HepG2 (cell line): ENCODE results near the gene BCAP29. TPM values are rescaled to one million over a fixed set of nuclear protein-coding genes. Genes with fewer than 3 reads are reported as not detected.

ENCODE experiments used
- ATAC-seq: fragments of 200-7000 bp; cut with Tn5 transposase; 3 replicates; pipeline ENCODE4 v1.9.1; 2020; ENCODE audit warnings: mild to moderate bottlenecking, moderate library complexity
- BruUV-seq: library from RNA; stranded (reverse); fragments of 400-500 nt; replicated peaks from 2 replicates; lab custom pipeline; 2021; lab: Mats Ljungman, UMichigan
- CTCF ChIA-PET: fragments of 300-600 bp; formaldehyde crosslinking; extraction: SDS; loops from one replicate; lab custom pipeline; 2021; ENCODE audit warnings: low total read pairs, inconsistent platforms, low intra/inter-chr PET ratio; lab: Yijun Ruan, JAX
- POLR2A ChIA-PET: fragments of 350-600 bp; sonication (Branson Sonifier 250); formaldehyde crosslinking; loops from one replicate; lab custom pipeline; 2020; ENCODE audit warnings: antibody characterized with exemption, inconsistent platforms; lab: Yijun Ruan, JAX
- DNase-seq: peaks from one replicate; pipeline ENCODE4 v3.0.0-alpha.2; 2015; ENCODE audit warnings: low spot score
- FAIRE-seq: peaks from 3 replicates; lab custom pipeline; 2011; peaks lifted over from hg19 to GRCh38; lab: Jason Lieb, UNC
- H2AFZ ChIP-seq: one replicate; pipeline ENCODE4 v1.6.1; 2011; ENCODE audit warnings: low read length, inconsistent platforms
- H3K27ac ChIP-seq: fragments of 300-600 bp; 3 replicates; pipeline ENCODE4 v1.8.0; 2011; ENCODE audit warnings: mixed run types, mild to moderate bottlenecking, mixed read lengths, low read length, inconsistent platforms; ENCODE audit not compliant: insufficient read depth; ENCODE audit errors: extremely low read length
- H3K27me3 ChIP-seq, 2 experiments: fragments of 200-600 bp in 1 of 2; 2 replicates in 1 of 2; 3 replicates in 1 of 2; pipeline versions ENCODE4 v1.6.0 to v1.8.0; 2011; ENCODE audit warnings: low read length in 2 of 2, mild to moderate bottlenecking in 2 of 2, moderate library complexity in 2 of 2, inconsistent platforms in 1 of 2; ENCODE audit not compliant: insufficient read depth in 2 of 2, control insufficient read depth in 1 of 2
- H3K36me3 ChIP-seq, 2 experiments: fragments of 200-600 bp in 1 of 2; replicated peaks in 1 of 2; 2 replicates in 1 of 2; 3 replicates in 1 of 2; pipeline versions ENCODE4 v1.5.1 to v1.8.0; 2011; ENCODE audit warnings: low read length in 2 of 2, inconsistent platforms in 1 of 2; ENCODE audit not compliant: insufficient read depth in 2 of 2, control insufficient read depth in 1 of 2
- H3K4me1 ChIP-seq: 2 replicates; pipeline ENCODE4 v1.5.1; 2012; ENCODE audit warnings: low read length, inconsistent platforms; ENCODE audit not compliant: insufficient read depth
- H3K4me2 ChIP-seq: 2 replicates; pipeline ENCODE4 v1.6.0; 2011; ENCODE audit warnings: low read depth, low read length, inconsistent platforms
- H3K4me3 ChIP-seq, 3 experiments: fragments of 200-600 bp in 1 of 3; sonication (generic), shearing (Covaris generic) in 1 of 3; replicated peaks in 1 of 3; 2 replicates each; pipeline ENCODE4 v1.5.1; 2011 to 2016; ENCODE audit warnings: low read length in 3 of 3, inconsistent platforms in 2 of 3, low read depth in 2 of 3, mild to moderate bottlenecking in 2 of 3, control low read depth in 1 of 3, mixed read lengths in 1 of 3; ENCODE audit not compliant: insufficient read depth in 1 of 3
- H3K79me2 ChIP-seq: one replicate; pipeline ENCODE4 v1.6.1; 2011; ENCODE audit warnings: low read length, inconsistent platforms; ENCODE audit not compliant: insufficient read depth
- H3K9ac ChIP-seq: 2 replicates; pipeline ENCODE4 v1.6.0; 2011; ENCODE audit warnings: mild to moderate bottlenecking, low read depth, low read length, inconsistent platforms; ENCODE audit not compliant: insufficient read depth
- H3K9me3 ChIP-seq: 2 replicates; pipeline ENCODE4 v1.5.1; 2012; ENCODE audit warnings: mild to moderate bottlenecking, low read length
- H4K20me1 ChIP-seq: 2 replicates; pipeline ENCODE4 v1.6.0; 2011; ENCODE audit warnings: inconsistent platforms, mild to moderate bottlenecking, low read length, moderate library complexity; ENCODE audit not compliant: insufficient read depth
- BHLHE40 ChIP-seq: IDR thresholded peaks from 2 replicates; pipeline ENCODE4 v1.6.1; 2011; ENCODE audit warnings: low read length, improper control_type of control experiment
- IRF2 ChIP-seq: IDR thresholded peaks from 2 replicates; pipeline ENCODE4 v1.6.1; 2018; ENCODE audit warnings: missing genetic modification reagents, missing compliant biosample characterization
- MATR3 ChIP-seq: sonication (generic); formaldehyde crosslinking; IDR thresholded peaks from 2 replicates; pipeline ENCODE4 v1.4.0; 2020; ENCODE audit warnings: missing genetic modification reagents
- NR2F1 ChIP-seq, 2 experiments: fragments of 450-650 bp in 1 of 2; formaldehyde crosslinking in 1 of 2; IDR thresholded peaks; 2 replicates each; pipeline versions ENCODE4 v1.5.0 to v1.6.1; 2016 to 2020; ENCODE audit warnings: mild to moderate bottlenecking in 1 of 2, missing compliant biosample characterization in 1 of 2, missing genetic modification reagents in 1 of 2, moderate library complexity in 1 of 2
- ZNF10 ChIP-seq: sonication (generic); formaldehyde crosslinking; IDR thresholded peaks from 2 replicates; pipeline ENCODE4 v1.4.0; 2020; ENCODE audit warnings: mild to moderate bottlenecking, low read depth, missing genetic modification reagents, borderline replicate concordance
- ZNF652 ChIP-seq: IDR thresholded peaks from 2 replicates; pipeline ENCODE4 v1.6.1; 2016; ENCODE audit warnings: low read depth, borderline replicate concordance
- ZNF792 ChIP-seq: IDR thresholded peaks from 2 replicates; pipeline ENCODE4 v1.6.1; 2016
- WGBS: methylation state at CpG from one replicate; pipeline ENCODE4 v1.1.6; 2017; ENCODE audit warnings: low lambda C conversion rate; 5-methylcytosine and 5-hydroxymethylcytosine counted together
- in situ Hi-C: cut with HindIII; loops from 2 replicates; pipeline ENCODE4 v1.10.0; 2017; ENCODE audit warnings: low pct_unique_long_range_greater_than_20kb; ENCODE audit not compliant: extremely low pct_ligation_motif_present
- intact Hi-C: fragments of 100-400 bp; cut with micrococcal nuclease; formaldehyde crosslinking; loops from one replicate; pipeline ENCODE4 v1.10.0; 2022; ENCODE audit not compliant: unreplicated experiment
- polyA plus RNA-seq, 8 experiments: library from polyadenylated mRNA; depleted of rRNA in 3 of 8; stranded (reverse) in 7 of 8; unstranded in 1 of 8; fragments of >200 nt; fragmentation: Illumina TruSeq in 4 of 8; extraction: Trizol in 4 of 8; gene quantifications; 2 replicates each; pipeline versions ENCODE4 v1.2.1 to v1.2.3, GENCODE V29; 2011 to 2016; ENCODE audit warnings: low read depth in 4 of 8, missing spikeins in 1 of 8, mixed read lengths in 1 of 8; ENCODE audit not compliant: insufficient read depth in 1 of 8
- total RNA-seq, 5 experiments: library from RNA; depleted of rRNA; stranded (reverse); fragments of >200 nt; fragmentation: Illumina TruSeq; extraction: Trizol; gene quantifications; 2 replicates each; pipeline ENCODE4 v1.2.3, GENCODE V29; 2016; ENCODE audit warnings: low read depth in 1 of 5
- TF ChIP-seq, protein P1 (sequence below): sonication (generic); formaldehyde crosslinking; IDR thresholded peaks from 2 replicates; pipeline ENCODE4 v1.8.0; 2022; ENCODE audit warnings: mild to moderate bottlenecking, missing genetic modification reagents, moderate library complexity
- TF ChIP-seq, protein P2 (sequence below): IDR thresholded peaks from 2 replicates; pipeline ENCODE4 v1.6.1; 2012; ENCODE audit warnings: inconsistent platforms

Gene BCAP29
- total and polyA plus RNA-seq, 2 of the 13 experiments (the other 11 are each of a cell fraction or from before 2014, with no cell fraction given), result 15.3 to 35.6 TPM

DNA sequence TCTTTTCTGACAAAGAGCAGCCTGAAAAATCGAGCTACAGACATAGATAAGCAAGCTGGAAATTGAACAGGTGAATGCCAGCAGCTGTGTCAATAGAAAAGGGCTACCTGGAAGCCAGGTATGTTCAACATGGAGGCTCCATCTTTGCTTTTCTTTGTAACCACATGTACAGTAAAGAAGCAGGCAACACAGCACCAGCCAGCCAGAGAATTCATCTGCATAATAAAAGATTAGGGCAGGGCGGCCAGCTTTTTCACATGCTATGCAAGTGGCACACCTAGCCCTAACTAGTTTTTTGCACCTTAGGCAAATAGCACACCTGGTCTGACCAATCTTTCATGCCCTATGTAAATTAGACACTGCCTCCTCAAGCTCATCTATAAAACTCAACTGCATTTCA is 42.0 kb upstream of the BCAP29 start:
- CTCF ChIA-PET, result no interaction called here
- Histone ChIP-seq H3K4me3 (no peak overlapping the region), H3K4me1 (peaks cover 6% of the 10 kb centered on the region; the same call in 1 of the 2 replicates), H3K9ac (no peak overlapping the region), H3K4me2 (no peak overlapping the region), H3K27me3 (no peaks in the 10 kb centered on the region), H3K9me3 (no peaks in the 10 kb centered on the region), H3K27ac (no peak overlapping the region), H3K79me2 (no peaks in the 10 kb centered on the region), H4K20me1 (no peaks in the 10 kb centered on the region), H2AFZ (no peak overlapping the region), H3K36me3 (peaks cover 2 to 9% of the 10 kb centered on the region in 2 experiments; a peak in 2 of 5 replicates)
- DNase-seq (no peak), ATAC-seq (no peak), FAIRE-seq (no peak)
- TF ChIP-seq ZNF10 (CRISPR knock-in tag) (no peak), NR2F1 (CRISPR knock-in tag; IDR thresholded peaks at IDR 0.05) (no peak), ZNF792 (no peak), BHLHE40 (no peak), IRF2 (CRISPR knock-in tag) (no peak), ZNF652 (CRISPR knock-in tag) (no peak), MATR3 (CRISPR knock-in tag) (no peak)
- TF ChIP-seq, protein P1, sequence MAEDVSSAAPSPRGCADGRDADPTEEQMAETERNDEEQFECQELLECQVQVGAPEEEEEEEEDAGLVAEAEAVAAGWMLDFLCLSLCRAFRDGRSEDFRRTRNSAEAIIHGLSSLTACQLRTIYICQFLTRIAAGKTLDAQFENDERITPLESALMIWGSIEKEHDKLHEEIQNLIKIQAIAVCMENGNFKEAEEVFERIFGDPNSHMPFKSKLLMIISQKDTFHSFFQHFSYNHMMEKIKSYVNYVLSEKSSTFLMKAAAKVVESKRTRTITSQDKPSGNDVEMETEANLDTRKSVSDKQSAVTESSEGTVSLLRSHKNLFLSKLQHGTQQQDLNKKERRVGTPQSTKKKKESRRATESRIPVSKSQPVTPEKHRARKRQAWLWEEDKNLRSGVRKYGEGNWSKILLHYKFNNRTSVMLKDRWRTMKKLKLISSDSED (CRISPR knock-in tag), result no peak
- TF ChIP-seq, protein P2, sequence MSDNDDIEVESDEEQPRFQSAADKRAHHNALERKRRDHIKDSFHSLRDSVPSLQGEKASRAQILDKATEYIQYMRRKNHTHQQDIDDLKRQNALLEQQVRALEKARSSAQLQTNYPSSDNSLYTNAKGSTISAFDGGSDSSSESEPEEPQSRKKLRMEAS, result no peak
- no TSS peak for BruUV-seq
- WGBS, result 76% methylated on average over 2 of the region's 2 CpGs
- in situ Hi-C loops (no loop called here), intact Hi-C loops (no loop called here)
- POLR2A ChIA-PET, result no interaction called here
